IPS-11a (cell line): ENCODE data around the gene NFE2L2.
"Not testable (repeated sequence)": the region's sequence is repeated elsewhere in the genome, so short reads cannot be mapped to it uniquely, and the experiment has no call there.

ENCODE experiments used
- H3K4me3 ChIP-seq: one replicate; pipeline ENCODE4 v1.5.1; 2013; ENCODE audit warnings: low read depth, low read length, control low read depth

The NFE2L2 gene

GRCh38 chr2:177258059-177258458 is 6.5 kb downstream of the NFE2L2 start:
- H3K4me3 ChIP-seq = no peak overlapping the region

- no peak overlapping the region for H3K4me3 ChIP-seq
Measured at GRCh38 chr2:177257471-177257870, 7.1 kb downstream of the NFE2L2 start.

GRCh38 chr2:177256695-177257094 is 7.8 kb downstream of the NFE2L2 start:
- no peak overlapping the region for H3K4me3 ChIP-seq

GRCh38 chr2:177256026-177256425 is 8.5 kb downstream of the NFE2L2 start:
- no peak overlapping the region for H3K4me3 ChIP-seq

GRCh38 chr2:177255227-177255601 is 9.3 kb downstream of the NFE2L2 start:
- no peak overlapping the region for H3K4me3 ChIP-seq

GRCh38 chr2:177254433-177255226 is 9.9 kb downstream of the NFE2L2 start:
- H3K4me3 ChIP-seq = no peak overlapping the region

- H3K4me3 ChIP-seq = no peak overlapping the region
Measured at GRCh38 chr2:177253704-177254103, 10.8 kb downstream of the NFE2L2 start.

GRCh38 chr2:177252808-177253531 is 11.6 kb downstream of the NFE2L2 start:
- no peak overlapping the region for H3K4me3 ChIP-seq

GRCh38 chr2:177251165-177251542 is 13.4 kb downstream of the NFE2L2 start:
- no peak overlapping the region for H3K4me3 ChIP-seq

- no peak overlapping the region for H3K4me3 ChIP-seq
Measured at GRCh38 chr2:177250461-177250860, 14.1 kb downstream of the NFE2L2 start.

GRCh38 chr2:177249038-177249437 is 15.5 kb downstream of the NFE2L2 start:
- no peak overlapping the region for H3K4me3 ChIP-seq

GRCh38 chr2:177247693-177248262 is 16.7 kb downstream of the NFE2L2 start:
- H3K4me3 ChIP-seq = no peak overlapping the region

- not testable (repeated sequence) for H3K4me3 ChIP-seq
Measured at GRCh38 chr2:177246523-177247030, 17.9 kb downstream of the NFE2L2 start.

GRCh38 chr2:177246000-177246399 is 18.5 kb downstream of the NFE2L2 start:
- H3K4me3 ChIP-seq = no peak overlapping the region

GRCh38 chr2:177245010-177245422 is 19.5 kb downstream of the NFE2L2 start:
- no peak overlapping the region for H3K4me3 ChIP-seq

GRCh38 chr2:177244244-177244771 is 20.2 kb downstream of the NFE2L2 start:
- H3K4me3 ChIP-seq = no peak overlapping the region

- H3K4me3 ChIP-seq = no peak overlapping the region
Measured at GRCh38 chr2:177243476-177243875, 21.1 kb downstream of the NFE2L2 start.

- H3K4me3 ChIP-seq = no peak overlapping the region
Measured at GRCh38 chr2:177243073-177243472, 21.5 kb downstream of the NFE2L2 start.

GRCh38 chr2:177242121-177242987 is 22.2 kb downstream of the NFE2L2 start:
- no peak overlapping the region for H3K4me3 ChIP-seq

- H3K4me3 ChIP-seq = no peak overlapping the region
Measured at GRCh38 chr2:177241711-177242120, 22.8 kb downstream of the NFE2L2 start.
